HG02763 (cell line): ENCODE measurements around the gene PACRG.

Experiments used
- ATAC-seq: cut with Tn5 transposase; IDR thresholded peaks from one replicate; pipeline ENCODE4 v1.9.1; 2021; ENCODE audit warnings: mild to moderate bottlenecking, moderate library complexity; ENCODE audit not compliant: unreplicated experiment

The PACRG gene

DNA sequence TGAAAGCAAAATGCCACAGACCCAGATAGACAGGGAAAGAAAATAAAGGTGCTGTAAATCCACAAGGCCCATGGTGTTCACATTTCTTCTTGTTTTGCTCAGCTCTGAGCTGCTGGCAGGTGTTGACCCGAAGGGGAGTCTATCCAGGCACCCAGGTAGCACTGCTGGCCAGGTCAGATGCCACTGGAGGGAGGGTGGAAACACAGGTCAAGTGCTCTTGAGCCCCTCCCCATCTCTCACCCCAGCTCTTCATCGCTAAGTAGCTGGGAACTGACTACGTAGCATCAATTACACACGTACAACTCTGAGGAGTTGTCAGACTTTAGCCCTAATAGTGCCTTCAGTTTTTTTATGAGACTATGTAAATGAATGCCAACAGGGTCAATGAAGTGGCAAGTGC lies 399.0 kb downstream of the PACRG start:
- ATAC-seq: no peak

DNA sequence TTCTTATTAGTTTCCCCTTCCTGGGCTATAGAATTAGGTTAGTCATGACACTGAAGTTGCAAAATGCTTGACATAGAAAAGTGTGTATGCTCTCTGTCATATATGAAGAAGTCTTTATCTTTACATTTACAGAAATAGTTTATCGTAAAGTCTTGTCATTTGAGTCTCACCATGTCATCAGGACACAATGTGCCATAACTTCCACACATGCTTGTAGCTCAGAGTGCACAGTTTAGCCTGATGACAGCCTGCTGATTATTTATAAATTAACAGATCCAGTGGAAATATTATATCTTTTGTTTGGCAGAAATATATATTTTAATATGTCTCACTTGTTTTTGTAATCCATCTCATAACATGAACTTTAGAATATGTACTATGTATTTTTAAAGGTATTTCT lies 399.8 kb downstream of the PACRG start:
- ATAC-seq: no peak

DNA sequence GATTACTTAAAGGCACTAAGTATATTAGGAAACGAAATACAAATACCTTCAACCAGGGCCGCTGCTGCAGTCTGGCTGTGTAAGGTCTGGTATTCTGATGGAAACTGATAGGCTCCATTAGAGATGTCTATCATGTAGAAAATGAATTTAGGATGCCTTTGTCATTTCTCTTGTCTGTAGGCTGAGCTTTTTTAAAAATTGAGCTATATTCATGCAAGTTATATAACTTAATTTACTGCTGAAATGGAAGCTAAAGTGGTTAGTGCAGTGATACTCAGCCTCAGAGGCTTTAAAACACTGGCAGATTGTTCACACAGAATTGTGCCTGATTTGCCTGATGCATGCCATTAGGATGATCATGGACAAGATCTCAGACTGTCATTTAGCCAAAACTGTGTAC lies 400.6 kb downstream of the PACRG start:
- no peak for ATAC-seq

DNA sequence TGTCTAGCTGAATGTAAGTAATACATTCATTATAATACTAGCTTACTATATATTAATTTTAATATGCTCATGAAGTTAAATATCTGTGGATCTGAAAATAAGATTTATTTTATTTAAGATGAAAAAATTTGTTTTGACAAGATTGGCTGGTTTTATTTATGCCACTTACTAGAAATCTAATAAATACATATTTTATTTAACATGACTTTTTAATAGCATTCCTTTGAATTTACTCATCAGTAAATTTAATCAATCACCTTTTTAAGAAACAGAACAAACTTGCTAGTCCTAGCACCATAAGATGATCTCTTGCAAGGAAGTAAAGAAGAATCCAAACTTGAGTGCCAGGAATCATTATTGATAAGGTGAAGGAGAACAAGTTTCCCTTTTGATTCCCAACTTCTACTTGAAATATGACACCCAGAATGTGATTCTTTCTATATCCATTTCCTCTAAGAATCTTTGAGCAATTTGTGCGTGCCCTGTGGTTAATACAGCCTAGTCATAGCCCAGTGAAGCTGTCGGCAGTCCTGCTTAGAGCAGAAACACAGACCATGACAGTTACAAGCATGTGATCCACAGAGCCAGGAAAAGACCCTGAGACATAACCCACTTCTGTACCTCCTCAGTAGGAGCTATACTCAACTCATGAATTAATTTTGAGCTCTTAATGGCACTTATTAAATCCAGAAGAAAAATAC lies 404.4 kb downstream of the PACRG start:
- ATAC-seq: no peak

DNA sequence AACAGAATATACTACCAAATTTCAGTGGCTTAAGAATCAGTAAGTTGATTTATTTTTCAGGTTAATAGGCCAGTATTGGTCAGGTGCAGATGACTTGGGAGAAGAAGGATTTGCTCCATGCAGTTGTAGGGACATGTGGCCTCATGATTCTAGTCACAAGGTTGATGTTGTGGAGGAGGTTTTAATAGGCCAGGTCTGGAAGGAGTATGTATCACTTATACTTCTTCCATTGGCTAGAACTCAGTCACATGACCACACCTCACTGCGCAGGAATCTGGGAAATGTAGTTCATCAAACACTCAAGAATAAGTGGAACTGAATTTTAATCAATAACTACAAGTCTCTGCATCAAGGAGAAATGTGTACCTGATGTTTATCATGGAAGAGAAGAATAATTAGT lies 405.2 kb downstream of the PACRG start:
- ATAC-seq: no peak

DNA sequence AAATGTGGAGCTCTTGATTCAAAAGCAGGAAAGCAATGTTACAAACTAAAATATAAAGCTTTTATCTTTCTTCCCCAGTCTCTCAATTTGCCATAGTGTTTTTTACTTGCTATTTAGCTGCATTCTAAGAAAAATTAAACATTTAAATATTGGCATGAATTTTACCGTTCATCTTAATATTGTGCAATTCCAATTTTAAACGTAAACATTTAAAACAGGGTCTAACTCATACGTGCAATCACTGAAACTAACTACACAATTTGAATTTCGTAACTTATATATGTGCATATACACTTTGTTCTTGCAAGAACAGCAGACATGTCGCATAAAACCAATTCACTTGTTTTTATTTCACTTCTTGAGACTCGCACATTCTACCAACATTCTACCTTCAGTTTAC lies 405.9 kb downstream of the PACRG start:
- no peak for ATAC-seq

DNA sequence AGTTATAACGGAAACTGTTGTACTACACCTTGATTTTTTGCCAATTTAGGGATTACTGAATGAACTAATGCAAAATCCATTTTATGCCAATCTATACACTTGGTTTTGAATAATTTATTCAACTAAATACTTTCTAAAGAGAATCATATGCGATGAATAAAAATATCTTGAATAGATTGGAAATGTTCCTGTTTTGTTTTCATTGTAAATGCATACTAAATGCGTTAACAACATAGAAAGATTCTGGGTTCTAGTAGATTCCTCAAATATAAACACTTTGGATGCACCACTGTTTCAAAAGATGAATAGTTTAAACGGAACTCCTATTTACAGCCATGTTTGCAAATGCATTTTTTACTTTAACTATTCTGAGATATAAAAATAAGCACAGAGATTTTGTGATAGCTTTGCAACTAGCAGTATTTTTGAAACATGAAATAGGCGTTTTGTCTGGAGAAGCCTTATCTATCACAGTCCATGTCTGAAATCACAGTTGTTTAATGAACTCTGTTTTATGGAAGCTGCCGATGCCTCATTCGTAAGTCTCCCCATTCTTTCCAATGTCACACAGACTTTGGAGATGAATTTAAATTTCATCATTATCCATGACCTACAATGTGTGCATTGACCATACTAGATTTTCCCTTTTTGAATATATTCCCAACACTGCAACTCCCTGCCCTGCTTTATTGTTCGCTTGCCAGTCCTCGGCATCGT lies 409.1 kb downstream of the PACRG start:
- ATAC-seq: no peak

DNA sequence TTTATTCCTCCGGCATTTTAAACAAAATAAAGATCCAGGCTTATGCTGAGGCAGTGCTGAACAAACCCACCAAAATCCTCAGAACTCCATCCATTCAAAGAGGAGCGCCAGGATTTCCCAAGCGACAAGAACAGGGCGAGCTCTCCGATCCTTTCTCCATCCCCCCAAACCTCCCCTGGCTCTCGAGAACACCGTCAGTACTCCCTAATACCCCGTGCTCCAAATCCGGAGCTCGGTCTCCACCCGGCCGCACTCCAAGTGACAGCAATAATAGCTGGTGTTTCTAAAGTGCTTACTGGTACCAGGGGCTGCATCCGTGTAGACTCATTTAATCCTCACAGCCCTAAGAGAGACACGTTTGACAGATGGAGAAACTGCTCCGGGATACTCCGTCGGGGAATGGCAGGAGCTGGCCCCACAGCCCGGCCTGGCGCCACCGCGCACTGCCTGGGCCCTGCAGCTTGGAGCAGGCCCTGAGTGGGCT lies 409.7 kb downstream of the PACRG start:
- no peak for ATAC-seq

DNA sequence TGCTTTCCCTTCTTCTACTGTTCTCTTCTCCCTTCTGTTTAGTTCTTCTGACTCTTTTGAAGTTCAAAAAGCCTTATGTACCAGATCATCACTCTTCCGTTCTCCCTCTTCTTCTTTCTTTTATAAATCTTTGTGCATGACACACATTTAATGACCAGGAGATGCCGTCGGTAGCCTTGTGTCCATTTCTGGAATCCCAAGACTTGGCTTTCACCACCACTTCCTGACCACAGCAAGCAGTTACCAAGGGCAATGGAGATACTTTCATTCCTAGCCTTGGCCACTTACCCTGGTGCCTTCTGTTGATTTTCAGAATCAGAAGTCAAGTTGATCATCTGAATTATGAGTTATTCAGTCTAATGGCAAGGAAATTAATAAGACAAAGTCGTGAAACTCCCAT lies 418.3 kb downstream of the PACRG start:
- no peak for ATAC-seq

DNA sequence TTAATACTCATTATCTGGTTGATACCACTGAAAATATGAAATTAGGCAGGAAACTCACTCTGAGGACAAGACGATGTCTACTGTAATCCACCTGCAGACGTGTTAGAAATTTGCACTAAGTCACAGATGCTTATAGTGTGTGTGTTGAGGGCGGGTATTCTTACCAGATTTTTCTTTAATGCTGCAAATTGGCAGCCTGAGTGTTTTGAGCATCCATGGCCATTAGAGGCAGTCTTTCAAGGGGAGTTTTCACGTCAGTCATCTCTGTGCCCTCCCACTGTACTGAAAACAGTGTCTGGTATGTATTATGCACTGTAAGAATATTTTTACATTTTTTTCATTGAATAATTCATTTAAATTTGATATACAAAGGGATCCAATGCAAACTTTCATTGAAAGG lies 420.2 kb downstream of the PACRG start:
- ATAC-seq: no peak

DNA sequence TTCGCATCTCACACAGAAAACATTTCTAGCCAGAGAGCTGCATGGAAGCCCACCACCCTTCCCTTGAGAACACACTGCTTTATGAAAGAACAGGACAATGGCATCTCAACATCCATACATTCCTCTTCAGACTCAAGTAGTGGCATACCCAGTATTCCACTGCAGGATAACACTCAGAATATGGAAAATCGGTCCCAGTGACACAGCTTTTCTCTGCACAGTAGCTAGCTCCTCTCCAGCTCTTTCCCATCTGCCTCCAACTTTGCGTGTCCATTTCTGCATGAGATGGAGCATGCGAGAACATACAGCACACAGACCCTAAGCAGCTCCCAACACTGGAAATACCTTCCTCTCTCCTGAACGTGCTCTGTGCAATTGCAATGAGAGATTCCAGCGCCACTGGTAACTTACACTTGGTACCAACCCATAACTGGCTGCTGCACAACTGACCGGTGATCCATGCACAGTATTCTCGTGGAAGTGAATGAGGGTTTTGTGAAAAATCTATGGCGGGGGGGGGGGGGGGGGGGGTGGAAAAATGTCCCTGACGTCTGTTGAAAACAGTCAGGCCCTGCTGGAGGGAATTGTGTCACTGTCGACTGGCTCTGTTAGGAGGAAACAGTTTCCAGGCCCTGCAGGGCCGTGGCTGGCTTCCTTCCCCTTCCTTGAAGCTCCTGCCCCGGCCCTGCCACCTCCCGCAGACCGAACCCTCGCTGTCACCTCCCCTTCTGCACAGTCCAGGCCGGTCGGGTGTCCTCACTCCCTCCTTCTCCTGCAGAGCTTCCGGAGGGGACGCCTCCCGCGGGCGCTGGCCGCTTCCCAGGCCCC lies 420.9 kb downstream of the PACRG start:
- ATAC-seq: no peak

DNA sequence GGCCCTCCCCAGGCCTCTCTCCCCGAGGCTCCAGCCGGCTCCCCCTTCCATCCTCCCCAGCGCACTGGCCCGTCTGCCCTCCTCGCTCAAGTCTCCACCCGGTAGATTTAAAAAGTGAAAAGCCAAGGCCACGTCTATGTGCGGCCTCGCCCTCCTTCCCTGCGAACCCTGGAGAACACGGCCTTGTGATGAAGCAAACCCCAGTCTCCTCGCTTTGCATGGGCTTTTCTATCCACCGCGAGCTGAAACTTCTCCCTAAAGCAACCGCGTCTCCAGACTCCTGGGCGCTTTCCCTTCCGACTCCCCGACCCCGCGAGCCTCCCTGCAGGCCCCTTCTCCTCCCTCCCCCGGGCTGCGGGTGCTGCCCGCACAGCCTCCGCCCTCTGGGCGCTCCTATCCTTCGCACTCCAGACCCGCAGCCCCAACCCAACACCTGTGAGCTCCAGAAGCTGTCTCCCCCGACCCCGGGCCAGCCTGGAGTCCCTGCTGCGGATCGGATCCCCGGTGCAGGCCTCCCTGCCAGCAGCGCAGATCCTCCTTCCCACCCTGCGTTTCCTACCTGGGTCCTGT lies 421.6 kb downstream of the PACRG start:
- no peak for ATAC-seq

DNA sequence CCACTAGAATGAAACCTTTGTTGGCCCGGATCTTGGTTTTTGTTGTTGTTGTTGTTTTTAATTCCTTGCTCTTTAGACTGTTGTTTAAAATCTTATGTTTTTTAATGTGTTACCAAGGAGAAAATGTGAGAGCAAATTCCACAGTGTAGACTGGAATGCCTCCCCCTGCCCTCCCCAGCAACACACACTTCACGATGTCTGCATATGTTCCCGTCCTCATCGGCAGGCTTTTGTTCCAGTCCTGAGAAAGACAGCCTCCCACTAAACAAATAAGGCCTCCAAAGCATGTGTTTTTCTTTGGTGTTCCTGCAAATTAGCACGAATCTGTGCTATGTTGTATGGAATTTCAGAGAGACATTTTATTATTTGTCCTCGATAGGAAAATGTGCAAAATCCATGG lies 423.4 kb downstream of the PACRG start:
- ATAC-seq: no peak

DNA sequence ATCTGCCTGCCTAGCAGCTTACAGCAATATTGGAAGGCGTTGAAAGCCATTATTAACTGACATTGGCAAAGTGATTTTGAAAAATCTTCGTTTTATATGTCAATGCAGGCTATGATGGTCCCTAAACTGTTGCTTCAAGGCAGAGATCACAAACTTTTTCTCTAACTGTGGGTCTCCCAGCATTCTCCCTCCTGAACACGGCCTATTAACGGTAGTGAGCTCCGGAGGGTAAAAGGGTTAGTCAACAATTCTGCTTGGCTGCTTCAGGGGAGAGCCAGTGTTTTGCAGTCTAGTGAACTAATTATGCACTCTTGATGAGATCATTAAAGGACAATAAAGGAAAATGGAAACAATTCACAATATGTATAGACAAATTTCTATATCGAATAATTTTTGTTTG lies 424.9 kb downstream of the PACRG start:
- ATAC-seq: no peak

DNA sequence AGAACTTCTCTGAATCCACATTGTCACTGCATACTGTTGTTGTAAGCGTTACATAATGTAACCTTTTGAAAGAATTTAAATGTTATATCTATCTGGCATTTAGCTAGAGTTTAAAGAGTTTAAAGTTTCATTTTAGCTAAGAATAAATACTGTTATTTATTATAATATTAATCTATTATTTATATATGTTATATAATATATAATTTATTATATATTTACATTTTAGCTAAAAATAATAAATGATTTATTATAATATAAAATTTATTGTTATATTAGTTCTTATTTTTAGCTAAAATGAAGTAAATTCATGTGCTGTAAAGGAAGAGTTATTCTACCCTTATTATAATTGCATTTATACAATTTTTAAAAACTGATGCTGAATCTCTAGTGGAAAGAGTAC lies 431.3 kb downstream of the PACRG start:
- no peak for ATAC-seq

DNA sequence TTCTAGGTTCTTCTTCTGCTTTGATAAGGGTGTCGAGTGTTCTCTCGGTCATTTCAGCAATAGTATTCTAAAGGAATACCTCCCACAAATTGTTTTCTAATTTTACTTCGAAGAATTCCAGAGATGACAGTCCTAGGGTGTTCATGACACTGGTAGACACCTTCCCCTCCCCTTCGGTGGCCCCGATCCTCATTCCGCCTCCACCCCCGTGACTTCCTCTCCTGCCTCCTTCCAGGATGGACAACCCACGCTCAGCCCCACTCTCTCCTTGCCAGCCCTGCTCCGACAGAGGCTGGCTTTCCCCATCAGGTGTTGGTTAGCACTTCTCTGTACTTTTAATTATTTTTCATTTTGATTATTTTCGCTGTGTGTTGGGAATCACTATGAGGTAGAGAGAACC lies 431.9 kb downstream of the PACRG start:
- ATAC-seq: no peak

DNA sequence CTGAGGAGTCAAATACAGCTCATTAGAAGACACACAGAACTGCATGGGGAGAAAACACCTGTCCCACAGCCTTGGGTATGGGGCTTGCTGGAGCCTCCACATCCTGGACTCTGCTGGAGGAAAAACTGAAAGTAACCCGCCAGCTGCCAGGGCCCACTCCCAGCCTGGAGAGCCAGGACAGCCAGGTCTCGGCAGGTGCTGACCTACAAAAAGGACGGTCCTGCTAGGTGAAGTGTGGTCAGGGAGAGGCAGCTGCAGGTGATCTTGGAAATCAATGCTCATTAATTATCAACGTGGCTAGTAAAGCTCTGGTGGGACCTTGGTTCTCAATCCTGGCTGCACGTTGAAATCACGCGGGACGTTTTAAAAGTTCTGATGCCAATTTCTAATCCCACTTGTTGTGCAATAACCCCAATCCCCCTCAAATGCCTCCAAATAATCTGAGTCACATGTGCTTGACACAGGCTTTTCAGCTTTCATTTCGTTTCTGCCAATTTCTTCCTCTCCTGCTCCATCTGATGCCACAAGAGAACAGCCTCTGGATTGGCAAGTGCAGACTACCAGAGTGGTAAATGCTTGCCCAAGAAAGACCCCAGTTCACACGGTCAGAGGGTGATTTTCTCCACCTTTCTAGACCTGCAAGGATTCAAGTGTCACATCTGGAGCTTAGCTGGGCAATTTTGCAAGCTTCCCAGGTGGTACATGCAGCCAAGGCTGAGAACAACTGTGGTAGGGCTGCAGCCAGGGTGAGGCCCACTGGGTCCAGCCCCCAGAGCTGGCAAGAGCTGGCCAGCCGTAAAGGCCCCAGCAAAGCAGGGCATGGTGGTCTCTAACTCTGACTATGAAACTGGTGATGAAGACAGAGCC lies 434.5 kb downstream of the PACRG start:
- no peak for ATAC-seq

DNA sequence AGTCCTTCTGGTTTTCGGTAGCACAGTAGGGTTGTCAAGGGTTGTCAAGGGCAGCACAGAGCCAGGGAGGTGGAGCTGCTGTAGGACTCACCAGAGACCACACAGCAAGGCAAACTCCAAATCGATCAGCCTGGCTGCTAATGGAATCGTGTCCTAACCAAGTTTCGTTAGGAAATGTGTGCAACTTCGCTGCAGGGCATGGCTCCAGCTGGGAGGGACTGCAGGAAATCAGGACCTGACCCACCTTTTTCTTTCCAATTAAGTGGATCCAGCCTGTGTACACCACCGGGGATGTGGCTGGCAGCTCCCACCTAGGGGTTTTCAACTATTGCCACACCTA lies 435.1 kb downstream of the PACRG start:
- no peak for ATAC-seq

DNA sequence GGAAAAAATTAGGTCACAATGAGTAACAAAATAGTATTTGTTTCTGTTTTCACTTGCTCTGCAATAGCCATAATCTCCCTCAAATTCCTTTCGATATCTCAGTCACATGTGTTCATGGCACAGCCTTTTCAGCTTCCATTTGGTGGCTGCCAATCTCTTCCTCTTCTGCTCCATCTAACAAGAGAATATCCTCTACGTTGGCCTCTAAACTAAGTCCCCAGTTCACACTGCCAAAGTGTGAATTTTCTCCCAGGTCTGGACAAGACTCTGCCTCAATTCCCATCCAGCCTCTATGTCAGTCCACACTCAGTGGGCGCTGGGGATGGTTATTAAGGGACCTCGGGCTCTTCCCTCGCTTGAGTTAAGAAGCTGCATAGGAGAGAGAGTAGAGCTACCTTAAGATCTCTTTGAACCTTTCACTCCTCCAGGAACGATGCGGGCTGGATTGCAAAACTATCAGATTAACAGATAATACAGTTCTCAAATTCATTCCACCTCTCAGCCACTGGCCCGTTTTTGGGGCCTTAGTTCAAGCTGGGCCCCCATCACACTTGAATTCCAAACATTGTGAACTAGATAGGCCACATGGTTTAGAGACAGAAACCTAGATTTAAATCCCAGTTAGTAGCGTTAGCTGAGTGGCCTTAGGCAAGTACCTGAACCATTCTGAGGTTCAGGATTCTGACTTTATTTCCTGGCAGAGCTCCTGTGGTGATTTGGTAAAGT lies 436.6 kb downstream of the PACRG start:
- ATAC-seq: no peak
